ENCODE results near the gene IL2RA.

The IL2RA gene

DNA sequence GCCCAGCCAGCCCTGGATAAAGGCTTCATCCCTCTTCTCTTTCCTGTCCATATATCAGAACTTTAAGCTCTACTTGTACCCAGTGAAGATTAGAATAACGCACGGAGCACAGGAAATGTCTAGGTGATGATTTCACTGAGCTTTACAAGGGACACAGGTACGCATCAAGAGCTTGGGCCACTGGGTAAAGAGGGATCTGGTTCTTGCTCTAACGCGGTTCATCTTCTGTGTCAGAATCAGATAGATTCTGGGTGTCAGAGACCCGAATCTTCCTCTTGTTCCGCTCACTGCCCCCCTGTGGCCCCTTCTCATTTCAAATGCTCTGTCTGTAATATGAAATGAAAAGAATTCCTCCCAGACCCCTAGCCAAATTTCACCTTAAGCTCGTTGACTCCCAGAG is 24.7 kb downstream of the IL2RA start:
- no peak for FAIRE-seq

DNA sequence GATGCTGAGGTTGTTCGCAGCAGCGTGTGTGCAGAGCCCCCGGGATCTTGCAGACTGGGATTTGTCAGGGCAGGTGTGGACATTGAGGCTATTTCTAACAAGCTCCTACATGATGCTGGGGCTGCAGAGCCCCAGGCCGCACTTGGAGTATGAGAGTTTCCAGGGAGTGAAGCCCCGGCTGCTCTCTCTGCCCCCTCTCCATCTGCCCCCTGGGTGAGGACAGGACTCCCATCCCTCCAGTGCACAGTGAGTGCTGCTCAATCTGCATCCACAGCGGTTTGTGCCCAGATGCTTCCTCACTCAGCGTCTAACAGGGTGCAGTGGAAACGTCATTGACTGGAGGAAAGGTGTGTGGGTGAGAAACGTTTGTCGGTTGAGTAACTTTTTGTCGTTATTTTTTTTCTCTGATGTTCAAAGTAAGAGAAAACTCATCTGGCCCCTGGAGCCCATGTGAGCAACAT is 25.3 kb downstream of the IL2RA start:
- no peak for FAIRE-seq

DNA sequence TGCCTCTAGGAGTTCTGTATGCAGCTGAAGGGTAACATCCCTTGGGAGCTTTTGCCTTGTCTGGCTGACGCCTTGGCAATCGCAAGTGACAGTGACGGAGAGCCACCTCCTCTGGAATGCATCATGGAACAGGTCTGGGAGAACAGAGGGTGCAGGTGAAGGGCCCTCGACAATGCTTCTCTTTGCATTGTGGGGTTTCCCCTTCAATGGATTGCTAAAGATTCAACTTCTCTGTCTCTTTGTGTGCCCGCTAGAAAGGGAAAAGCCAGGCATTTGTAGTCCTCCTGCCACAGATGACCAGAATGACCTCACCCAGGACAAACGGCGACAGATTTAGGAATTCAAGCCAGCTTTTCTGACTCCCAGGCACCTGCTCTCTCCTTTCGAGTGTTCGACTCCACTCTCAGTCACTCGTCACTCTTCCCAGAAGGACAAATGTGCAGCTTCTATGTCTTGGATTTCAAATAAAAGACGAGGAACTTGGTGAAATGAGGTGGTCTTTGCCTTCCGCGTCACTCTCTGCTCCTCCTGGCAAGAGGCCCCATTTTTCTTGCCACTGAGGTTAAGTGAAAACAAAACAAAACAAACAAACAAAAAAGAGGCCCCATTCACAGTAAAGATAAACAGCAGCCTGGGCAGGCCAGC is 26.1 kb downstream of the IL2RA start:
- FAIRE-seq, result no peak

DNA sequence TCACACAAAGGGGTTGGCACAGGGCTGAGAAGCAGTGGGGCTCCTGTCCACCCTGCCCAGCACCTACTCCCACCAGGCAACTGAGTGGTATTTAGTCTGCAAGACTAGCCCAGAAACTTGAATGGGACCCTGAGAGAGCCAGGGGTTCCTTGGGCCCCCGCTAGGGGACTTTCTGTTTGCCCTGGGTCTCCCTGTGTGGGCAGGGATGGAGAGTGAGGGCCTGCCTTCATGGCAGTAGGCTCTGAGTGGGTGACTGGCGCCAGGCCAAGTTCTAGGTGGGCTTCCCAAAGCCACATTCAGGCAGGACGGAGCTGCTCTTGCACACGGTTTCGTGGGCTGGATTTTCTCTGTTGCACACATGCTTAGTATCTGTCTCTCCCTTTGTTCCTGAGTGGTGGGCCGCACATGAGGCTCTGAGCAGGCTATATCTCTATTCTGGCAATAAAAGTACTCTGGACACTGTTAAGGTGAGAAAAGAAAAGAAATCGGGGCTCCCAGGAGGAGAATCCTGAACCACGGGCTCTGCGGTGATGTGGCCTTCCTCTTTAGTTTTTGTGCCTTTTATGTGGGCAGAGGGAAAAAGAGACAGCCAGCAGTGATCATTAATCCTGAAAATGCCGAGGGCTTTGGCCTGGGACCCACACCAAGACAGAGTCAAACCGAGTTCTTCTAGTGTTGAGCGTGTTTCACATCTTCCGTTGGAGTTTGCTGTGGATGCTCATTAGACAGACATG is 26.9 kb downstream of the IL2RA start:
- FAIRE-seq, result no peak

DNA sequence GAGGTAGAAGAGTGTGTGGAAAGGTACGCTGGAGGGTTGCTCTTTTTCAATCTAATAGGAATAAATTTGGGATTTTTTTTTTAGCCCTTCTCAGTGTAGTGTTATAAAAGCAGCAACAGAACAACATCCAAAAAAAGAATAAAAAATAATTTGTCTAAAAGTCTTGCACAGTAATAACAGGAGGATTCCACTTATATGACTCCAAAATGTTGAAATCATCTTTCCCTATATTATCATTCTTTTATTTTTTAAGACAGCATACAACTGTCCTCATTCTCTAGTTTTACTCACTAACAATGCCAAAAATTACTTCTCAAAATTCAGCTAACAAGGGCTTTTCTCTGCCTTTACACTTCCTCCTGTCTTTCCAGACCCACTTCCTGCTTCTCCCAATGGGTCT is 27.8 kb downstream of the IL2RA start:
- no peak for FAIRE-seq

DNA sequence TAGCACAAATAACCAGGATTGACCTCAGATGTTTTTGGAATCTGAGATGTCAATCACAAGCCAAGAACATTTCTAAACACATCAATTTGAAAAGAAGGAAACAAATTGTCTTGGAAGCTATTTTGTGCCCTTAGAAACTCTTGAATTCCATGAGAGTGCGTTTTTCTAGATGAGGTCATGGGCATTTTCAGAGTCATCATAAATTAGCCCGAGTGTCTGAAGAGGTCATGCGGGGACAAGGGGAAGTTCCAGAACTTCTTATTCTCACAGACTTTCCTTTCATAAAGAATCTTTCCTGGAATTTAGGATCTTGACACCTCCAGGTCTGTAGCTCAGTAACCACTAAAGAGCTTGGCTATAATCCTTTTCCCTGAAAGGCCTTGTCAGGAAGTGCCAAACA is 28.2 kb downstream of the IL2RA start:
- FAIRE-seq, result no peak

DNA sequence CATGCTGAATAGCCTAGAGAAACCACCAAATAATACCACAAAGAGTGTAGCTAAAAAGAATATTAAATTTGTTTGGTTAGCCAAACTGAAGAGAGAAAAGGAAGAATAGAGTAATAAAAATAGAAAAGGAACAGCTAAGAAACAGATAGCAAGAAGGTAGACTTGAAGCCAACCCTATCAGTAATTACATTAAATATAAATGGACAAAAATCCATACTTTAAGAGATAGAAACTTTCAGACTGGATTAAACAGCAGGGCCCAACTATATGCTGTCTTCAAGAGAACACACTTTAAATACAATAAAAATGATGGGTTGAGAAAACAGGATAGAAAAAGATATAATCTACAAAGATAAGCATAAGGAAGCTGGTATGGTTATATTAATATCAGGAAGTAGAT is 31.2 kb downstream of the IL2RA start:
- no peak for FAIRE-seq

DNA sequence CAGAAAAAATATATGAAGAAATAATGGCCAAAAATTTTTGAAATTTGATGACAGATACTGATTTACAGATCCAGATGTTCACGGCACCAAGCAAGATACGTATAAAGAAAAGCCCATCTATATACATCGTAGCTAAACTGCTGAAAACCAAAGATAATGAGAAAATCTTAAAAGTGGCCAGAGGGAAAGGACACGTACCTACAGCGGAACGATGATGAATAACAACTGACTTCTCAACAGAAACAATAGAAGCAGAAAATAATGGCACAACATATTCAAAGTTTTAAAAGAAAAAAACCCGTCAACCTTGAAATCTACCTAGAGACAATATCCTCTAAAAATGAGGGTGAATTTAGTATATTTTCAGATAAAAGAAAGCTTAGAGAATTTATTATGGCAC is 31.9 kb downstream of the IL2RA start:
- no peak for FAIRE-seq

DNA sequence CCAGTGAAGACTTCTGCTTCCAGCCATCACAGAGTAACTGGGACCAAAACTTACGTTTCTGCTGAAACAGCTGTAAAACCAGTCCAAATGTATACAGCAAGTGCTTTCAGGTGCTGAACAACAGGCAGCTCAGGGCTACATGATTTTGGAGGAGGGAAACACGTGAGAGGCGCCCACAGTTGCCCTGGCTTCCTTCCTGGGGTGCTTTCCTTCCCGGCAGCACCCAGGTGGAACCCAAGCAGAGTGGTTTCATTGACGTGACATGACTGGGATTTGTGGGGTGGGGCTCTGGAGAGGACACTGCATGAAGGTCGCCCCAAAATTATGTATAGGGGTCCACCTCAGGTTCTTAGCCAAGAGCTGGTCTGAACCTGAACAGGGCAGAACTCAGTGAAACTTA is 34.2 kb downstream of the IL2RA start:
- no peak for FAIRE-seq

DNA sequence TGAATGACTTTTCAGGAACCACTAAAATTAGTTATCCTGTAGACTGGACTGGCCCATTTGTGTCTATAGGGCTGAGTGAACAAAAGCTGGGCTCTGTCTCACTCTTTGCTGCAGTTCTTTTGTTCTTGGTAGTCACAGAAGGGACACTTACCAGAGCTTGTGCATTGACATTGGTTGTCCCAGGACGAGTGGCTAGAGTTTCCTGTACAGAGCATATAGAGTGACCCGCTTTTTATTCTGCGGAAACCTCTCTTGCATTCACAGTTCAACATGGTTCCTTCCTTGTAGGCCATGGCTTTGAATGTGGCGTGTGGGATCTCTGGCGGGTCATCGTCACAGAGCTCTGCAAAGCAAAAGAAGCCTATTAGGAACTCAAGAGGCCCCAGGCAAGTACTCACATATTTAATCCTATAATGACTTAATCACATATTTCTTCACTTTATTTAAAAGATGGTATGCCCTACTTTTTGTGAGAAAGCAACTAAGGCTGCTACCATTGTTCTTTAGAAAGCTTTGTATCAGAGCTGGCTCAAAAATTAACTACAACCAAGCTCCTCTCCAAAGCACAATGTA is 36.4 kb downstream of the IL2RA start:
- FAIRE-seq, result no peak

DNA sequence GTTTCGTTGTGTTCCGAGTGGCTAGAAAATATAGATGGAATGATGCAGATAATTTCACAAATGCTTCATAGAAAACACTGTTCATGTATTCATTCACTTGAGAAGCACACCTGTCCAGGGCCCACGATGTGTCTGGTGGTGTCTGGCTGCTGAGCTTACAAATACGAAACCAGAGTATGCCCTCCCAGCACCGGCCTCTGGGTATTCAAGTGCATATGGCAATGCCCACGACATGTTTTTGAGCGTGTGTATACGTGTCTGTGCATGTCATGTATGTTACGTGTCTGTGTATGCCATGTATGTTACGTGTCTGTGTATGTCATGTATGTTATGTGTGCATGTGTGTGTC is 37.9 kb downstream of the IL2RA start:
- no peak for FAIRE-seq

DNA sequence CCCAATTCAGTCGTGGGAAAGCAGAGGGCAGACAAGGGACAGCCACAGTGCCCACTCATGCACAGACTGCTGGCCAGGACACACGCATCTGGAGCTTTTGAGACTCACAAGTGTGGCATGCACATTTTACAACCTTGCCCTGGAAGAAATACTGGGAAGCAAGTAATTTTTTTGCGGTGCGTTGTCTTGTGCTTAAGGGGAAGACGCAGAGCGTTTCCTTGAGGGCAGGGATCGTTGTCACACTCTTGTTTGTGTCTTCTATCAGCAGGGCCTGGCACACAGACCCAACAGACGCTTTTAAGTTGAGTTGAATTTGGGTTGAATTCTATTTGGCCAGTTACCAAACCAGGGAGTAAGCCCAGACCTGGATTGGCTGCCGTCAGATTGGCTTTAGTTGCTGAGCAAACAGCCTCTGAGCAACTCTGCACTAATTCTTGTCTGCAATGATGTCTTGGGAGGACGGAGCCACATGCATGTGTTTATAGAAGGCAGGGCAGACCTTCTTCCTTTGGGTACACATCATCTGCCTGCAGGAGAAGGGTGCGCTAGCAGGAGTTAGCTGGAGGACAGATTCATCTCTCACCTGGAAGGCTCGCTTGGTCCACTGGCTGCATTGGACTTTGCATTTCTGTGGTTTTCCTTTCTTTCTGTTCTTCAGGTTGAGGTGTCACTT is 38.4 kb downstream of the IL2RA start:
- no peak for FAIRE-seq

DNA sequence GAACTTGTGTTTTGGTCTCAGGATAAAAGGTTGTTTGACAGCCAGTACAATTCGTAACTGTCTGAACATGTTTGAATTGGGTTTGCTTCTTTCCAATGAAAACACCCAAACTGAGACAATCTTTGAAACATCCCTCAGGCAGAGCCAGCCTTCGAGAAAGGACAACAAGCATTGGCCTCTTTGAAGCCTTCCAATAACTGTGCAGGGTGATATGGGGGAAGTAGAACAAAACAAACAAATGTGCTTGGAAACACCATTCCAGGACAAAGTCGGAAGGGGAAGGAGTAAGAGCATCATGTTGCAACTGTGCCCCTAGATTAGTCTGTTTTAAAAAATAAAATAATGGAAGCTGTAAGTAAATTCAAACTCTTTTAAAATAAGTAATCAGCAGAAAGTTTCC is 39.5 kb downstream of the IL2RA start:
- no peak for FAIRE-seq

DNA sequence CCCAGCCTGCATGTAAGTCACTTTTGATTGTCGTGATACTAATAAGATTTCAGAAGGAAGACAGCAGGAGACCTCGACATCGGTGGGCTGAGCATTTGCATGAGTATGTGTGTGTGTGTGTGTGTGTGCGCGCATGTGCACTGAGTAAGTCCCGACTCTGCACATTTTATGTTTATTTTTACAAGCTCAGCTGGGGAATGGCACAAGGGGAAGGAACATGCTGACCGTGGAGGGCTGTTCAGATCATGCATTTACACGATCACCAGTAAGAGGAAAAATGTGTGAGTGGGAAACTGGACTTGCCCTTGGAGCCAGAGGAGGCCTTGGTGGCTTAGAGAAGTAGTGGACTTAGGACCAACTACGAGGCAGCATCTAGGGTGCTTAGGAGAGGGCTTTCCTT is 41.3 kb downstream of the IL2RA start:
- FAIRE-seq, result no peak

DNA sequence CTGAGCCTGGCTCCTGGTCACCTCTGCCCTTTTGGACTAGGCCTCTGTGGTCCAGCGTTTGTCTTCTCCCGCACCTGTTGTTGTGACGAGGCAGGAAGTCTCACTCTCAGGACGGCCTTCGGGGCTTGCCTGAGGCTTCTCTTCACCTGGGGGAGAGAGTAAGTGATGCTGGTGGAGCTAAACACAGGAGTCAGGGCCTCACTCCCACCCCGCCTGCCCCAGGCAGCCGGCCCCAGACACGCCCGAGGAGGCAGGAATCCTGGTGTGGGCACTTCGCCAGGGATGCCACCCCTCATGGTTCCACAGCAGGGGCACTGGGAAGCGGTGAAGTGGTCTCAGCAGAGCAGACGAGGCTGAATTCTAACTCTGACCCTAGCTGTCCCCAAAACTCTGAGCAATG is 42.4 kb downstream of the IL2RA start:
- FAIRE-seq, result no peak

DNA sequence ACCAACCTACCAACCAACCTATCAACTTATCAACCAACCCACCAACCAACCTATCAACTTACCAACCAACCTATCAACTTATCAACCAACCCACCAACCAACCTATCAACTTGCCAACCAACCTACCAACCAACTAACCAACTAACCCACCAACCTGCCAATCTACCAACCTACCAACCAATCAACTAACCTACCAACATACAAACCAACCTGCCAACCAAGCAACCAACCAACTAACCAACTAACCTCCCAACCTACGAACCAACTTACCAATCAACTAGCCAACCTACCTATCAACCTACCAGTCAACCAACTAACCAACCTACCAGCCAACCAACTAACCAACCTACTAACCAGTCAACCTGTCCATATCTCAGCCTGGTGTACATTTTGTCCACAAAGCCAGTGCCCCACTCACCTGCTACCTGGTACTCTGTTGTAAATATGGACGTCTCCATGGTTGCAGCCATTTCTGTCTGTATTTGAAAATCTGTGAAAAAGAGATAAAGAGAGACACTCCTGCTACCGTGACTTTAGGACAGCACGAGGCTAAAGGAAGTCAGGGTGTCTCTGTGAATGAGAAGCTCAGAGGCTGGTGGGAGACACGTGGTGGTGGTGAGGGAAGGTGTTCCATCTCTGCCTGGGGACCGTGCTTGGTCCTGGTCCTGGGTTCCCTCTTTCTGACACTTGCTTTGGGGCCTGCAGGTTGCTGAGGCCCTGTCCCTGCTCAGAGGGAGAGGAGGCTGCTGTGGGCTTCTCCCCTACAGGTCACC is 43.0 kb downstream of the IL2RA start:
- FAIRE-seq, result no peak

DNA sequence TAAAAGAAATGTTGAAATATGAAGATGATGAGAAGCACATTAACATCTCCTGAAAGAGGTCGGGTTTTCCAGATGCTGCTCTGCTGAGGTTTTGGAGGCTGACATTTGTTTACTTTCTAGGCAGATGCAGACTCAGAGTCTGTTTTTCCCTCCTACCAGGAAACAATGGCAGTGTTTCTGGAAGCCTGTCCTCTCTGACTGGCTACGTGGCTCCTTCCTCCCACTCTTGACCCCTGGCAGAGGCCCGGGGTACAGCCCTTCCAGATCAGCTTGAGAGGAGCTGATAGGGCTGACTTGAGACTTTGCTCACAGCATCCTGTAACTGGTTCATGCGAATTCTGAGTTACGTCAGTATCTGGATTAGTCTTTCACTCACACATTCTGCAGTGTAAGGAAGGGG is 43.7 kb downstream of the IL2RA start:
- no peak for FAIRE-seq

DNA sequence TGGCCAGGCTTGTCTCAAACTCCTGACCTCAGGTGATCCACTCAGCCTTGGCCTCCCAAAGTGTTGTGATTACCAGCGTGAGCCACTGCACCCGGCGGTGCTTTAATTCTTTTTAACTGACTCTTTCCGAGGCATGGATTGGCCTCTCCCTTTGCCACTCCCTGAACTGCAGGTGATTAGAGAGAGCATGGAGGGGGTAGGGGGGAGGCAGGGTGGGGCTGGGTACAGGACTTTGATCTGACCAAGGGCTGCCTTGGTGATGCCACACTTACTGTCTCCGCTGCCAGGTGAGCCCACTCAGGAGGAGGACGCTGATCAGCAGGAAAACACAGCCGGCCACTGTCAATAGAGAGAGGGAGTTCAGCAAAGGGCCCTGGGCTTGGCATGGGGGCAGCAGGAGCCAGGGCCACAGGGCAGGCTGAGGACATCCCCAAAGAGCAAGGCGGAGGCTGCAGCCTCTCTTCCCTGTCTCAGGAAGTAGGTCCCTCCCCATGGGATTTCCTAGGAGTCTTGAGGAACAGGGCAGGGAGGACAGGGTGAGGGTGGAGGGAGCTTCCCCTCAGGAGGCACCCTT is 44.3 kb downstream of the IL2RA start:
- no peak for FAIRE-seq

DNA sequence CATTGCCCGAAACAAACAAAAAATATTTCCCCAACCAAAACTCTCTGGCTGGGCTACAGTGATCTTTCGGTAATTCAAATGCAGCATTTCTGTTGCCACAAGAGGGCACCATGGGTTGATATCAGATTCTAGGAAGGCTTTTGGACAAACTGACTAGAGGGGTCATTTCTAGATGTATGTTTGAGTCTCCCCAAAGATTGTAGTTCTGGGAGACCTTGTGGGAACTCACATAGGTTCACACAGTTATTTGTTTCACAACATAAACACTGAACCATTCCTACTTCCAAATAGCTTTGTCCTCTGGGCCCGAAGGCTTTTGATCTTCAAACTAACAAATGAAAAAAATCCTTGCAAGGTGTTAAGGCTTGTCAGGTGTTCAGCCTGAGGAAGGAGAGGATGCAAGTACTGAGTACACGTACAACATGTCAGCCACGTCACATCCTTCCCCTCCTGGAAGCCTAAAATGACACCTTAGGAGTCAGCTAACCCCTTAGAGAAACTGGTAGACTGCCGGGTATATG is 47.9 kb downstream of the IL2RA start:
- peak; percentile 66 for FAIRE-seq

DNA sequence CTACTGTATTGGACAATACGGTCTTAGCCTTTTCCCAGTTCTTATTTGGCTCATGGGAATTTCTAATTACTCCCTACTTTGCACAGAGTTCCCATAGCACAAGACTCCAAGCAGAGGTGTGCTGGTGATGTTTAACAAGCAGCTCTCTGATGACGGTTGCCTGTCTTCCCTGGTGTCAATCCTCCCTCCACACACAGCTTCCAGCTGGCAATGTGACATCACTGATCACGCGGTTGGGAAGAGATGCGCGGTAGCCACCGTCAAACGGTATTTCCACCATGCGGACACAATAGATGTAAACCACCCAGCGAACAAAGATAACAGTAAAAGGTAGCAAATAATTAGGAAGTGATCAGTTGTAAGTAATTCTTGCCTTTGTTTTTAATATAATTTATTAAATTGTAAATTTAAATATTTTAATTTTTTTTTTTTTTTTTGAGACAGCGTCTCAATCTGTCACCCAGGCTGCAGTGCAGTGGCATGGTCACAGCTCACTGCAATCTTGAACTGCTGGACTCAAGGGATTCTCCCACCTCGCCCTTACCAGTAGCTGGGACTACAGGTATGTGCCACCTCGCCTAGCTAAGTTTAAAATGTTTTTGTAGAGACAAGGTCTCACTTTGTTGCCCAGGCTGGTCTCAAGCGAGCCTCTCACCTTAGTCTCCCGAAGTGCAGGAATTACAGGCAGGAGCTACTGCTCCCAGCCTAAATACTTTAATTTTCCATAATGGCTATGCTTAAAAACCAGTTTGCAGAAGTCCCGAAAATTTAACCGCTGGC is 48.6 kb downstream of the IL2RA start:
- FAIRE-seq, result no peak

DNA sequence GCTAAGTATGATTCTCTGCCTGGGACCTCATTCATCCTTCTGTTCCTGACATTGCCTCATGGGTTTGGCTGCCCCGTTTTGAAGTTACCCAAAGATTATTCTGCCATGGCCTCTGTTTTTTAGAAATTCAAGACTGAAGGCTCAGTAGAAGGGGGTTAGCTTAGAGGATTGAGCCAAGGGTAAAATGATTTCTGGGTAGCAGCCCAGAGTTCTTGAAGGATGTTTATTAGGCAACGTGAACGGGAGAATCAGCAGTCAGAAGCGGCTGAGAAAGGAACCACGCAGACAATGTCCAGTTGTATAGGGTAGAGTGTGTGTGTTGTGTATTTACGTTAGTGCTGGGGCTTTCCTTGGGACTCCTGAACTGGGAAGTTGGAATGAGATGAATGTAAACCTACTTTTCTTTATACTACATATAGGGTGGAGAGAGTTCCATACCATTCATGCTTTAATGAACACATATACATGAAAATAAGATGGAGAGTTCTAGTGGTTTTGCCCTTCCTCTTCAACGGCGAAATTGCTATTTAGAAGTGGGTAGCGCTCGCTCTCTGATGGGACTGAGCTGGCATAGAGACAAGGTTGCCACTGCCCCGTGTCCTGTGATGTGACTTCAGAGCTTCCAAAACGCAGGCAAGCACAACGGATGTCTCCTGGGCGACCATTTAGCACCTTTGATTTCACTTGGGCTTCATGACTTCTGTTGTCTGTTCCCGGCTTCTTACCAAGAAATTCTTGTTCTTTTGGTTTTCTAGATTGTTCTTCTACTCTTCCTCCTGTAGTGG is 49.9 kb downstream of the IL2RA start:
- FAIRE-seq, result no peak

All from islet of Langerhans (tissue), 1 donor.